ENCODE results near the gene ENTPD3. TPM values are rescaled to one million over a fixed set of nuclear protein-coding genes. Genes with fewer than 3 reads are reported as not detected.

Gene ENTPD3
- not detected in 2 replicates for total RNA-seq (2014; rRNA removed; shearing (Covaris generic))

- no peak within 1 kb of the TSS for H3K27ac ChIP-seq
- H3K9me3 ChIP-seq (replicated peaks) = no peaks in the 10 kb centered on the region
- no peak for DNase-seq (ENCODE audit: low read depth in 1 of 2, low spot score in 2 of 2)
- no peak within 1 kb of the TSS for H3K4me3 ChIP-seq
- H3K4me1 ChIP-seq (replicated peaks) = no peaks in the 10 kb centered on the region
- H3K27me3 ChIP-seq (replicated peaks) = no peaks in the 10 kb centered on the region
- H3K36me3 ChIP-seq = no peaks in the 10 kb centered on the region
Measured at GRCh38 chr3:40387001-40387894, at the start of gene ENTPD3. ENTPD3 (plus strand) TSS chr3:40387184; CDS start chr3:40388058, 874 bp downstream.

GRCh38 chr3:40339871-40340270 is 47.1 kb upstream of the ENTPD3 start:
- Histone ChIP-seq H3K27me3 (replicated peaks) (no peaks in the 10 kb centered on the region), H3K27ac (no peak overlapping the region), H3K4me3 (no peak overlapping the region), H3K9me3 (replicated peaks) (no peaks in the 10 kb centered on the region), H3K36me3 (no peaks in the 10 kb centered on the region), H3K4me1 (replicated peaks) (no peaks in the 10 kb centered on the region)
- DNase-seq (ENCODE audit: low read depth in 1 of 2, low spot score in 2 of 2) = no peak

- Histone ChIP-seq H3K4me1 (replicated peaks) (no peaks in the 10 kb centered on the region), H3K9me3 (replicated peaks) (no peaks in the 10 kb centered on the region), H3K27me3 (replicated peaks) (no peaks in the 10 kb centered on the region), H3K27ac (no peak overlapping the region), H3K36me3 (no peaks in the 10 kb centered on the region), H3K4me3 (no peak overlapping the region)
- no peak for DNase-seq (ENCODE audit: low read depth in 1 of 2, low spot score in 2 of 2)
Measured at GRCh38 chr3:40340541-40341170, 46.3 kb upstream of the ENTPD3 start.

GRCh38 chr3:40341671-40342070 is 45.3 kb upstream of the ENTPD3 start:
- H3K9me3 ChIP-seq (replicated peaks) = no peaks in the 10 kb centered on the region
- H3K27me3 ChIP-seq (replicated peaks) = no peaks in the 10 kb centered on the region
- H3K36me3 ChIP-seq = no peaks in the 10 kb centered on the region
- no peak overlapping the region for H3K27ac ChIP-seq
- H3K4me1 ChIP-seq (replicated peaks) = no peaks in the 10 kb centered on the region
- no peak for DNase-seq (ENCODE audit: low read depth in 1 of 2, low spot score in 2 of 2)
- H3K4me3 ChIP-seq = no peak overlapping the region

- Histone ChIP-seq H3K9me3 (replicated peaks) (no peaks in the 10 kb centered on the region), H3K36me3 (no peaks in the 10 kb centered on the region), H3K27me3 (replicated peaks) (no peaks in the 10 kb centered on the region), H3K4me1 (replicated peaks) (no peaks in the 10 kb centered on the region), H3K4me3 (no peak overlapping the region), H3K27ac (no peak overlapping the region)
- DNase-seq (ENCODE audit: low read depth in 1 of 2, low spot score in 2 of 2) = no peak
Measured at GRCh38 chr3:40350529-40350928, 36.5 kb upstream of the ENTPD3 start.

GRCh38 chr3:40355410-40355809 is 31.6 kb upstream of the ENTPD3 start:
- Histone ChIP-seq H3K27me3 (replicated peaks) (no peaks in the 10 kb centered on the region), H3K4me1 (replicated peaks) (no peaks in the 10 kb centered on the region), H3K27ac (no peak overlapping the region), H3K4me3 (no peak overlapping the region), H3K36me3 (no peaks in the 10 kb centered on the region), H3K9me3 (replicated peaks) (no peaks in the 10 kb centered on the region)
- no peak for DNase-seq (ENCODE audit: low read depth in 1 of 2, low spot score in 2 of 2)

- H3K27me3 ChIP-seq (replicated peaks) = no peaks in the 10 kb centered on the region
- H3K4me1 ChIP-seq (replicated peaks) = no peaks in the 10 kb centered on the region
- H3K4me3 ChIP-seq = no peak overlapping the region
- no peak overlapping the region for H3K27ac ChIP-seq
- no peaks in the 10 kb centered on the region for H3K9me3 ChIP-seq (replicated peaks)
- DNase-seq (ENCODE audit: low read depth in 1 of 2, low spot score in 2 of 2) = no peak
- no peaks in the 10 kb centered on the region for H3K36me3 ChIP-seq
Measured at GRCh38 chr3:40358454-40358853, 28.5 kb upstream of the ENTPD3 start.

GRCh38 chr3:40363674-40364073 is 23.3 kb upstream of the ENTPD3 start:
- H3K36me3 ChIP-seq = no peaks in the 10 kb centered on the region
- no peak overlapping the region for H3K4me3 ChIP-seq
- no peaks in the 10 kb centered on the region for H3K9me3 ChIP-seq (replicated peaks)
- DNase-seq (ENCODE audit: low read depth in 1 of 2, low spot score in 2 of 2) = no peak
- no peaks in the 10 kb centered on the region for H3K4me1 ChIP-seq (replicated peaks)
- H3K27me3 ChIP-seq (replicated peaks) = no peaks in the 10 kb centered on the region
- H3K27ac ChIP-seq = no peak overlapping the region

- no peak overlapping the region for H3K4me3 ChIP-seq
- DNase-seq (ENCODE audit: low read depth in 1 of 2, low spot score in 2 of 2) = no peak
Measured at GRCh38 chr3:40366203-40367162, 20.5 kb upstream of the ENTPD3 start.

GRCh38 chr3:40369716-40370115 is 17.3 kb upstream of the ENTPD3 start:
- no peak overlapping the region for H3K27ac ChIP-seq
- no peak overlapping the region for H3K4me3 ChIP-seq
- H3K27me3 ChIP-seq (replicated peaks) = no peaks in the 10 kb centered on the region
- H3K9me3 ChIP-seq (replicated peaks) = no peaks in the 10 kb centered on the region
- no peaks in the 10 kb centered on the region for H3K36me3 ChIP-seq
- DNase-seq (ENCODE audit: low read depth in 1 of 2, low spot score in 2 of 2) = no peak
- no peaks in the 10 kb centered on the region for H3K4me1 ChIP-seq (replicated peaks)

More at GRCh38 chr3:40366203-40367162, 20.5 kb upstream of the ENTPD3 start:
- Histone ChIP-seq H3K36me3 (no peaks in the 10 kb centered on the region), H3K27ac (no peak overlapping the region), H3K9me3 (replicated peaks) (no peaks in the 10 kb centered on the region), H3K27me3 (replicated peaks) (no peaks in the 10 kb centered on the region), H3K4me1 (replicated peaks) (no peaks in the 10 kb centered on the region)

- no peak for DNase-seq (ENCODE audit: low read depth in 1 of 2, low spot score in 2 of 2)
- H3K9me3 ChIP-seq (replicated peaks) = no peaks in the 10 kb centered on the region
- no peak overlapping the region for H3K4me3 ChIP-seq
- no peaks in the 10 kb centered on the region for H3K36me3 ChIP-seq
- H3K4me1 ChIP-seq (replicated peaks) = no peaks in the 10 kb centered on the region
- no peaks in the 10 kb centered on the region for H3K27me3 ChIP-seq (replicated peaks)
- no peak overlapping the region for H3K27ac ChIP-seq
Measured at GRCh38 chr3:40377822-40378221, 9.2 kb upstream of the ENTPD3 start.

- Histone ChIP-seq H3K4me1 (replicated peaks) (no peaks in the 10 kb centered on the region), H3K36me3 (no peaks in the 10 kb centered on the region), H3K27ac (no peak overlapping the region), H3K27me3 (replicated peaks) (no peaks in the 10 kb centered on the region), H3K9me3 (replicated peaks) (no peaks in the 10 kb centered on the region), H3K4me3 (no peak overlapping the region)
- DNase-seq (ENCODE audit: low read depth in 1 of 2, low spot score in 2 of 2) = no peak
Measured at GRCh38 chr3:40379674-40380306, 7.2 kb upstream of the ENTPD3 start.

GRCh38 chr3:40381904-40382616 is 4.9 kb upstream of the ENTPD3 start:
- H3K36me3 ChIP-seq = no peaks in the 10 kb centered on the region
- no peak overlapping the region for H3K4me3 ChIP-seq
- no peaks in the 10 kb centered on the region for H3K4me1 ChIP-seq (replicated peaks)
- no peak for DNase-seq (ENCODE audit: low read depth in 1 of 2, low spot score in 2 of 2)
- no peaks in the 10 kb centered on the region for H3K27me3 ChIP-seq (replicated peaks)
- no peaks in the 10 kb centered on the region for H3K9me3 ChIP-seq (replicated peaks)
- H3K27ac ChIP-seq = no peak overlapping the region
